Testis (tissue), 3 donors: Measurements from ENCODE around the gene MMP13. TPM values are rescaled to one million over a fixed set of nuclear protein-coding genes. Genes with fewer than 3 reads are reported as not detected.

ENCODE experiments used
- DNase-seq: peaks from one replicate; pipeline ENCODE4 v3.0.0-alpha.2; 2019
- H3K27ac ChIP-seq, 2 donors: fragments of 200-600 bp; sonication (generic); one replicate each; pipeline ENCODE4 v1.5.1; 2019
- H3K27me3 ChIP-seq: fragments of 200-600 bp; sonication (generic); one replicate; pipeline ENCODE4 v1.5.1; 2019
- H3K36me3 ChIP-seq: fragments of 200-600 bp; sonication (generic); one replicate; pipeline ENCODE4 v1.5.1; 2017; ENCODE audit warnings: low read depth; ENCODE audit errors: missing control alignments
- H3K4me1 ChIP-seq: fragments of 200-600 bp; sonication (generic); one replicate; pipeline ENCODE4 v1.5.1; 2019
- H3K4me3 ChIP-seq, 2 donors: fragments of 200-600 bp; sonication (generic); one replicate each; pipeline ENCODE4 v1.5.1; 2017 to 2019
- H3K9me3 ChIP-seq: fragments of 200-600 bp; sonication (generic); one replicate; pipeline ENCODE4 v1.5.1; 2017
- POLR2A ChIP-seq: fragments of 450-650 bp; IDR thresholded peaks from one replicate; pipeline ENCODE4 v1.6.1; 2017; ENCODE audit warnings: antibody characterized with exemption, mild to moderate bottlenecking, moderate library complexity
- WGBS, 2 donors: methylation state at CpG; one replicate each; pipeline ENCODE4 v1.1.5; 2018; 5-methylcytosine and 5-hydroxymethylcytosine counted together
- intact Hi-C: fragments of 100-400 bp; cut with DNase I; formaldehyde crosslinking; loops from one replicate; pipeline ENCODE4 v1.15.1; 2023; ENCODE audit warnings: low total_unique reads
- polyA plus RNA-seq: library from polyadenylated mRNA; stranded (reverse); fragments of 350-450 nt; fragmentation: Illumina TruSeq; extraction: RNeasy Lipid Tissue Mini Kit (QIAGEN cat#74804); gene quantifications from one replicate; pipeline ENCODE4 v1.2.3, GENCODE V29; 2014; ENCODE audit warnings: low read depth, low replicate concordance; ENCODE audit not compliant: insufficient read depth
- small RNA-seq, 2 donors: library from RNA; depleted of rRNA; stranded (forward); fragments of <200 nt; gene quantifications; one replicate each; pipeline ENCODE3, GENCODE V24; 2016
- total RNA-seq, 2 donors: library from RNA; depleted of rRNA; stranded (reverse); fragments of >200 nt; gene quantifications; one replicate each; pipeline ENCODE4 v1.2.3, GENCODE V29; 2016
- TF ChIP-seq, protein P1 (sequence below), 3 experiments: fragments of 450-650 bp in 2 of 3; fragments of 200-600 bp in 1 of 3; sonication (generic) in 1 of 3; IDR thresholded peaks; one replicate each; pipeline ENCODE4 v1.5.1; 2016 to 2019; ENCODE audit warnings: antibody characterized with exemption in 3 of 3, mild to moderate bottlenecking in 2 of 3, moderate library complexity in 1 of 3

MMP13 gene
- total and polyA plus RNA-seq, 3 donors from 2014 or later, result 0.31 TPM; not detected in 2

GRCh38 chr11:102900346-102900745 lies 55.2 kb downstream of the MMP13 start:
- no peak for DNase-seq
- Histone ChIP-seq H3K27me3 (no peaks in the 10 kb centered on the region), H3K9me3 (no peaks in the 10 kb centered on the region), H3K36me3 (no peaks in the 10 kb centered on the region), H3K4me1 (no peaks in the 10 kb centered on the region), H3K27ac (no peak overlapping the region), H3K4me3 (no peak overlapping the region)
- WGBS, 2 donors, result 79 to 84% methylated on average over 2 of the region's 2 CpGs
- TF ChIP-seq, protein P1, sequence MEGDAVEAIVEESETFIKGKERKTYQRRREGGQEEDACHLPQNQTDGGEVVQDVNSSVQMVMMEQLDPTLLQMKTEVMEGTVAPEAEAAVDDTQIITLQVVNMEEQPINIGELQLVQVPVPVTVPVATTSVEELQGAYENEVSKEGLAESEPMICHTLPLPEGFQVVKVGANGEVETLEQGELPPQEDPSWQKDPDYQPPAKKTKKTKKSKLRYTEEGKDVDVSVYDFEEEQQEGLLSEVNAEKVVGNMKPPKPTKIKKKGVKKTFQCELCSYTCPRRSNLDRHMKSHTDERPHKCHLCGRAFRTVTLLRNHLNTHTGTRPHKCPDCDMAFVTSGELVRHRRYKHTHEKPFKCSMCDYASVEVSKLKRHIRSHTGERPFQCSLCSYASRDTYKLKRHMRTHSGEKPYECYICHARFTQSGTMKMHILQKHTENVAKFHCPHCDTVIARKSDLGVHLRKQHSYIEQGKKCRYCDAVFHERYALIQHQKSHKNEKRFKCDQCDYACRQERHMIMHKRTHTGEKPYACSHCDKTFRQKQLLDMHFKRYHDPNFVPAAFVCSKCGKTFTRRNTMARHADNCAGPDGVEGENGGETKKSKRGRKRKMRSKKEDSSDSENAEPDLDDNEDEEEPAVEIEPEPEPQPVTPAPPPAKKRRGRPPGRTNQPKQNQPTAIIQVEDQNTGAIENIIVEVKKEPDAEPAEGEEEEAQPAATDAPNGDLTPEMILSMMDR (IDR thresholded peaks at IDR 0.05), result no peak
- no peak for TF ChIP-seq POLR2A
- intact Hi-C loops, result no loop called here

Small RNA genes lying within 50 kb of the gene (small RNA-seq; reads per million reads assigned to genes)
- 0 reads per million in 2 donors for gene RNU7-159P

Other genes with a start within 250 kb of the MMP13 start
- gene MMP27, start 250.0 kb downstream of the MMP13 start, total RNA-seq, result not detected
- gene MMP27, start 250.0 kb downstream of the MMP13 start, polyA plus RNA-seq, result not detected
- 1 to 10 TPM in 1 of 2 donors, under 1 TPM in 1; 0.25 to 2.0 TPM for gene MMP8, start 230.8 kb downstream of the MMP13 start, total RNA-seq
- gene MMP8, start 230.8 kb downstream of the MMP13 start, polyA plus RNA-seq, result 0.25 TPM
- under 1 TPM; 0.19 to 0.39 TPM for gene MMP10, start 175.1 kb downstream of the MMP13 start, total RNA-seq
- gene MMP10, start 175.1 kb downstream of the MMP13 start, polyA plus RNA-seq, result 1.1 TPM
- under 1 TPM in 1 of 2 donors, not detected in 1; 0.31 TPM for gene MMP1, start 157.6 kb downstream of the MMP13 start, total RNA-seq
- 0.21 TPM for gene MMP1, start 157.6 kb downstream of the MMP13 start, polyA plus RNA-seq
- not detected for gene MMP3, start 112.1 kb downstream of the MMP13 start, total RNA-seq
- 10.2 TPM for gene MMP3, start 112.1 kb downstream of the MMP13 start, polyA plus RNA-seq
- gene MMP12, start 80.8 kb downstream of the MMP13 start, total RNA-seq, result under 1 TPM in 1 of 2 donors, not detected in 1; 0.25 TPM
- 0.61 TPM for gene MMP12, start 80.8 kb downstream of the MMP13 start, polyA plus RNA-seq
- 10 to 100 TPM; 62.5 to 70.8 TPM for gene DCUN1D5, start 136.4 kb upstream of the MMP13 start, total RNA-seq
- gene DCUN1D5, start 136.4 kb upstream of the MMP13 start, polyA plus RNA-seq, result 37.3 TPM
- gene DYNC2H1, start 153.7 kb upstream of the MMP13 start, total RNA-seq, result 10 to 100 TPM; 31.5 to 43.1 TPM
- gene DYNC2H1, start 153.7 kb upstream of the MMP13 start, polyA plus RNA-seq, result 28.7 TPM